ENCODE measurements around the gene C11orf91. TPM values are rescaled to one million over a fixed set of nuclear protein-coding genes. Genes with fewer than 3 reads are reported as not detected.
A peak's percentile ranks its signal among the peaks of the same experiment; 100 is the strongest.

Gene C11orf91
- total and polyA plus RNA-seq, 4 donors = not detected

DNA sequence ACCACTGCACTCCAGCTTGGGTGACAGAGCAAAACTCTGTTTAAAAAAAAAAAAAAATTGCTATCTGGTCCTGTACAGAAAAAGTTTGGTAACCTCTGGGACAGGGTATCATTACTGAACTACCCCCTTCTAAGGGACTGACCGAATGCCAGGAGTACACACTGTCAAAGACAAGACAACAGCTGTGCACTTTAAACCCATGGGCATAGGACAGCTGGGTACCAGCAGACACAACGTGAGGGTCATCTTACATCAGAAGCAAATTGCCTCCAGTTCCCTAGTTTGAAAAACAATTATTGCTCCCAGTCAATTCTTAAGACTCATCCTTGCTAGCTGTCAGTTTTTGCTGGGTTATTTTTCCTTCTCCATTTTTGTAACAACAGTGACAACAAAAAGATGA is 17.8 kb upstream of the C11orf91 start:
- H3K27ac ChIP-seq (ENCODE audit: low read depth in 1 of 2, low read length in 2 of 2) = no peak overlapping the region
- H3K36me3 ChIP-seq (ENCODE audit: control insufficient read depth in 4 of 4, insufficient read depth in 3 of 4, low read depth in 1 of 4, low read length in 3 of 4) = peaks cover 8 to 40% (median 34%) of the 10 kb centered on the region in 4 donors
- H3K4me1 ChIP-seq (ENCODE audit: control insufficient read depth in 4 of 4, insufficient read depth in 4 of 4, low read length in 3 of 4) = peaks cover 5 to 11% (median 8%) of the 10 kb centered on the region in 4 donors
- H3K9ac ChIP-seq (ENCODE audit: low read depth in 1 of 2, low read length in 2 of 2) = no peak overlapping the region
- WGBS = 63% methylated on average over 2 of the region's 2 CpGs
- TF ChIP-seq HNF4A (conservative IDR thresholded peaks at IDR 0.05) = no peak
- TF ChIP-seq, protein P1, sequence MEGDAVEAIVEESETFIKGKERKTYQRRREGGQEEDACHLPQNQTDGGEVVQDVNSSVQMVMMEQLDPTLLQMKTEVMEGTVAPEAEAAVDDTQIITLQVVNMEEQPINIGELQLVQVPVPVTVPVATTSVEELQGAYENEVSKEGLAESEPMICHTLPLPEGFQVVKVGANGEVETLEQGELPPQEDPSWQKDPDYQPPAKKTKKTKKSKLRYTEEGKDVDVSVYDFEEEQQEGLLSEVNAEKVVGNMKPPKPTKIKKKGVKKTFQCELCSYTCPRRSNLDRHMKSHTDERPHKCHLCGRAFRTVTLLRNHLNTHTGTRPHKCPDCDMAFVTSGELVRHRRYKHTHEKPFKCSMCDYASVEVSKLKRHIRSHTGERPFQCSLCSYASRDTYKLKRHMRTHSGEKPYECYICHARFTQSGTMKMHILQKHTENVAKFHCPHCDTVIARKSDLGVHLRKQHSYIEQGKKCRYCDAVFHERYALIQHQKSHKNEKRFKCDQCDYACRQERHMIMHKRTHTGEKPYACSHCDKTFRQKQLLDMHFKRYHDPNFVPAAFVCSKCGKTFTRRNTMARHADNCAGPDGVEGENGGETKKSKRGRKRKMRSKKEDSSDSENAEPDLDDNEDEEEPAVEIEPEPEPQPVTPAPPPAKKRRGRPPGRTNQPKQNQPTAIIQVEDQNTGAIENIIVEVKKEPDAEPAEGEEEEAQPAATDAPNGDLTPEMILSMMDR (IDR thresholded peaks at IDR 0.05; ENCODE audit: low read depth, low read length, missing input control) = no peak
- TF ChIP-seq YY1 (IDR thresholded peaks at IDR 0.05) = no peak
- no peak for TF ChIP-seq SP1 (IDR thresholded peaks at IDR 0.05)
- TF ChIP-seq NR2F2 (IDR thresholded peaks at IDR 0.05) = no peak
- TF ChIP-seq, protein P2, sequence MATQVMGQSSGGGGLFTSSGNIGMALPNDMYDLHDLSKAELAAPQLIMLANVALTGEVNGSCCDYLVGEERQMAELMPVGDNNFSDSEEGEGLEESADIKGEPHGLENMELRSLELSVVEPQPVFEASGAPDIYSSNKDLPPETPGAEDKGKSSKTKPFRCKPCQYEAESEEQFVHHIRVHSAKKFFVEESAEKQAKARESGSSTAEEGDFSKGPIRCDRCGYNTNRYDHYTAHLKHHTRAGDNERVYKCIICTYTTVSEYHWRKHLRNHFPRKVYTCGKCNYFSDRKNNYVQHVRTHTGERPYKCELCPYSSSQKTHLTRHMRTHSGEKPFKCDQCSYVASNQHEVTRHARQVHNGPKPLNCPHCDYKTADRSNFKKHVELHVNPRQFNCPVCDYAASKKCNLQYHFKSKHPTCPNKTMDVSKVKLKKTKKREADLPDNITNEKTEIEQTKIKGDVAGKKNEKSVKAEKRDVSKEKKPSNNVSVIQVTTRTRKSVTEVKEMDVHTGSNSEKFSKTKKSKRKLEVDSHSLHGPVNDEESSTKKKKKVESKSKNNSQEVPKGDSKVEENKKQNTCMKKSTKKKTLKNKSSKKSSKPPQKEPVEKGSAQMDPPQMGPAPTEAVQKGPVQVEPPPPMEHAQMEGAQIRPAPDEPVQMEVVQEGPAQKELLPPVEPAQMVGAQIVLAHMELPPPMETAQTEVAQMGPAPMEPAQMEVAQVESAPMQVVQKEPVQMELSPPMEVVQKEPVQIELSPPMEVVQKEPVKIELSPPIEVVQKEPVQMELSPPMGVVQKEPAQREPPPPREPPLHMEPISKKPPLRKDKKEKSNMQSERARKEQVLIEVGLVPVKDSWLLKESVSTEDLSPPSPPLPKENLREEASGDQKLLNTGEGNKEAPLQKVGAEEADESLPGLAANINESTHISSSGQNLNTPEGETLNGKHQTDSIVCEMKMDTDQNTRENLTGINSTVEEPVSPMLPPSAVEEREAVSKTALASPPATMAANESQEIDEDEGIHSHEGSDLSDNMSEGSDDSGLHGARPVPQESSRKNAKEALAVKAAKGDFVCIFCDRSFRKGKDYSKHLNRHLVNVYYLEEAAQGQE (IDR thresholded peaks at IDR 0.05) = no peak
- no peak for TF ChIP-seq FOXA1 (IDR thresholded peaks at IDR 0.05)
- no peak for TF ChIP-seq JUND (IDR thresholded peaks at IDR 0.05)
- TF ChIP-seq HNF4G (IDR thresholded peaks at IDR 0.05) = no peak
- TF ChIP-seq RXRA (IDR thresholded peaks at IDR 0.05) = no peak
- no peaks in the 10 kb centered on the region for H3K27me3 ChIP-seq (ENCODE audit: control insufficient read depth in 4 of 4, insufficient read depth in 4 of 4, low read length in 3 of 4)
- H3K9me3 ChIP-seq (ENCODE audit: control insufficient read depth in 4 of 4, low read length in 3 of 4) = no peaks in the 10 kb centered on the region
- H3K4me3 ChIP-seq (ENCODE audit: low read depth in 1 of 3, low read length in 3 of 3) = no peak overlapping the region
- no peak for DNase-seq (ENCODE audit: low spot score)

DNA sequence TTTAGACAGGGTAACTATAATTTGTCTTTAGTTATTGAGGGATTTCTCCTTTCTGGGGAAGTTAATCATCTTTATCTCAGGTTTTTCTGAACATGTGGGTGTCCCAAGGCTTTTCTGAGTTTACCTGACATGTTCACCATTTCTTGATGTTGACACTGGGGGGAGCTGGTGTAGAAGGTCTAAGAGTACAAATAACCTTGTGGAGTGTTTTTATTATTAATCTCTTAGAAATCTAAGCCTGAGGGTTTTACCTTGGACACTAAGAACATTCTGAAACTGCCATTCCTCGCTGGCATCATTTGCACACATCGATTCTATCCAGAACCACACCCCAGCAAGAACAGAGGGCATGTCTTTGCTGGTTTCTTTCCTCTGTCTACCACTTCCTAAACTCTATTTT is 15.6 kb upstream of the C11orf91 start:
- no peaks in the 10 kb centered on the region for H3K27me3 ChIP-seq (ENCODE audit: control insufficient read depth in 4 of 4, insufficient read depth in 4 of 4, low read length in 3 of 4)
- no peak for DNase-seq (ENCODE audit: low spot score)
- H3K9me3 ChIP-seq (ENCODE audit: control insufficient read depth in 4 of 4, low read length in 3 of 4) = no peaks in the 10 kb centered on the region
- no peak overlapping the region for H3K9ac ChIP-seq (ENCODE audit: low read depth in 1 of 2, low read length in 2 of 2)
- peaks cover 8 to 34% (median 30%) of the 10 kb centered on the region in 4 donors for H3K36me3 ChIP-seq (ENCODE audit: control insufficient read depth in 4 of 4, insufficient read depth in 3 of 4, low read depth in 1 of 4, low read length in 3 of 4)
- H3K4me1 ChIP-seq (ENCODE audit: control insufficient read depth in 4 of 4, insufficient read depth in 4 of 4, low read length in 3 of 4) = peaks cover 4 to 11% (median 5%) of the 10 kb centered on the region in 4 donors
- 85% methylated on average over 2 of the region's 2 CpGs for WGBS
- H3K27ac ChIP-seq (ENCODE audit: low read depth in 1 of 2, low read length in 2 of 2) = no peak overlapping the region
- TF ChIP-seq HNF4G (IDR thresholded peaks at IDR 0.05) (no peak), NR2F2 (IDR thresholded peaks at IDR 0.05) (no peak), RAD21 (IDR thresholded peaks at IDR 0.05) (peak; percentile 51 to 61), FOXA2 (IDR thresholded peaks at IDR 0.05) (no peak), TAF1 (conservative IDR thresholded peaks at IDR 0.05) (no peak), FOXA1 (IDR thresholded peaks at IDR 0.05) (no peak), YY1 (IDR thresholded peaks at IDR 0.05) (no peak), GABPA (IDR thresholded peaks at IDR 0.05 in 1 of 2, conservative IDR thresholded peaks at IDR 0.05 in 1 of 2) (no peak)
- TF ChIP-seq, protein P1 (IDR thresholded peaks at IDR 0.05; ENCODE audit: low read depth, low read length, missing input control) = peak; percentile 15
- TF ChIP-seq, protein P2 (IDR thresholded peaks at IDR 0.05) = no peak
- no peak overlapping the region for H3K4me3 ChIP-seq (ENCODE audit: low read depth in 1 of 3, low read length in 3 of 3)

Data from liver (tissue), 9 donors.